SHP77 treated with DMSO at 0.1 percent for 48 hours (cell line): ENCODE data around the gene MOCS3.

Source experiments
- DNase-seq: peaks from one replicate; lab custom pipeline; 2025; lab: John Stamatoyannopoulos, UW

Gene MOCS3, protein sequence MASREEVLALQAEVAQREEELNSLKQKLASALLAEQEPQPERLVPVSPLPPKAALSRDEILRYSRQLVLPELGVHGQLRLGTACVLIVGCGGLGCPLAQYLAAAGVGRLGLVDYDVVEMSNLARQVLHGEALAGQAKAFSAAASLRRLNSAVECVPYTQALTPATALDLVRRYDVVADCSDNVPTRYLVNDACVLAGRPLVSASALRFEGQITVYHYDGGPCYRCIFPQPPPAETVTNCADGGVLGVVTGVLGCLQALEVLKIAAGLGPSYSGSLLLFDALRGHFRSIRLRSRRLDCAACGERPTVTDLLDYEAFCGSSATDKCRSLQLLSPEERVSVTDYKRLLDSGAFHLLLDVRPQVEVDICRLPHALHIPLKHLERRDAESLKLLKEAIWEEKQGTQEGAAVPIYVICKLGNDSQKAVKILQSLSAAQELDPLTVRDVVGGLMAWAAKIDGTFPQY

DNA sequence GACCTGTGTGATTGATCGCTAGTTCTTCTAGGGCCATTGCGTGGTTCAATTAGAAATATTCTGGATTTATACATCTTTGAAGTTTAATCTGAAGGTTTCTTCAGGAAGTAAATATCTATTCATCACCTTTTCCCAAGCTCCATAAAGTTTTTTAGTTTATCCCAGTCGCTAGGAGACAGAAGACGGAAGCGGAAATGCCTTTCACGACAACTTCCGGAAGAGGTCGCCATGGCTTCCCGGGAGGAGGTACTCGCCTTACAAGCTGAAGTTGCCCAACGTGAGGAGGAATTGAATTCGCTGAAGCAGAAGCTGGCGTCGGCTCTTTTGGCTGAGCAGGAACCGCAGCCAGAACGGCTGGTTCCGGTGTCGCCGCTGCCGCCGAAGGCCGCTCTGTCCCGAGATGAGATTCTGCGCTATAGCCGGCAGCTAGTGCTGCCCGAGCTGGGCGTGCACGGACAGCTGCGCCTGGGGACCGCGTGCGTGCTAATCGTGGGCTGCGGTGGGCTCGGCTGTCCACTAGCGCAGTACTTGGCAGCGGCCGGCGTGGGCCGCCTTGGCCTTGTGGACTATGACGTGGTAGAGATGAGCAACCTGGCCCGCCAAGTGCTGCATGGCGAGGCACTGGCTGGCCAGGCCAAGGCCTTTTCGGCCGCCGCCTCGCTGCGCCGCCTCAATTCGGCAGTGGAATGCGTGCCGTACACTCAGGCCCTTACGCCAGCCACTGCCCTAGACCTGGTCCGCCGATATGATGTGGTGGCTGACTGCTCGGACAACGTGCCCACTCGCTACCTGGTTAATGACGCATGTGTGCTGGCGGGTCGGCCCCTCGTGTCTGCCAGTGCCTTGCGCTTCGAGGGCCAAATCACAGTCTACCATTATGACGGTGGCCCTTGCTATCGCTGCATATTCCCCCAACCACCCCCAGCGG is at the start of gene MOCS3:
MOCS3 (plus strand) TSS at position 204 of the 928 bp plus-strand sequence; CDS start at position 229, 25 bp downstream.
- peak; percentile 89 for DNase-seq

DNA sequence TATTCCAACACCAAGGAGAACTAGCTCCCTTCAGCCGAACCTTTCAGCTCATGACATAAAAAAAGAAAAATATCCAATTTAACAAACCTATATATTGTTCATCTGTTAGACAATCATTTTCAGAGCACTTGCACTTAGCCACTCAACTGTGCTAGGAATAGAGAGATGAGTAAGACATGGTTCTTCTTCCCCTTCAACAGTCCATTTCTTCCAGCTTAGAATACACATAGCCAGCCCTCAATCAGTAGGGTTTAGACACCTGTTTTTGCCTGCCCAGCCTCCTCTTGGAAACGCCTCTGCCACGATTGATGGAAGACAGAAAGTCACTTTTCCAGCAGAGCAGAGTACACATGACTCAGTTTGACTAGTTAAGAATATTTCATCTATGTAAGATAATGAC is 49.2 kb upstream of the MOCS3 start:
- DNase-seq = no peak

DNA sequence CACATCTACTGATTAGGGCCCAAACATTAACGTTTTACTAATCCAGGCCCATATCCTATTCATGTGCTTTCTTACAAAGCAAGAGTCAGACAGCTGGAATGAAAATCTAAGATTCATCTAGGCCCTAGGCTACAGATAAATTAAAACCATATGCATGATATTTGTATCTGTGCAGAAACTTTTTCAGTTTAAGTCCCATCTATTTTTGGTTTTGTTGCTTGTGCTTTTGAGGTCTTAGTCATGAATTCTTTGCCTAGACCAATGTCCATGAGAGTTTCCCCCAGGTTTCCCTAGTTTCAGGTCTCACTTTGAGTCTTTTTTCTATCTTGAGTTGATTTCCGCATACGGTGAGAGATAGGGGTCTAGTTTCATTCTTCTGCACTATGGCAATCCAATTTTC is 47.6 kb upstream of the MOCS3 start:
- no peak for DNase-seq

DNA sequence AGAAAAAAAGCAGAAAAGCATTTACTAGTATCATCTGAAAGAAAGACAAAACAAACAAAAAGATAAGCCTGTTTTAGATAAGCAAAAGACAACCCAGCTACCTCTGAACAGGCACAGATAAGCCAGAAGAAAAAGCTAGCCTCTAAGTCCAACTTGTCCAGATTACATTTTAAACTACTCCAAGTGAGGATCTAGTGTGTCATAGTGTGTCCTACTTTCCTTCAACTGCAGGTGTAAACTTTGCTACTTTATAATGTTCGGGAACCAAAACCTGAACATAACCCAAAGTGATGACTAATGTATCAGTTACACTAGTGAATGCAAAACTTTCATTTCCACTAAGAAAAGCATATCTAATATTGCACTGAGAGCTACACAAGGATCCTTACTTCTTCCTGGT is 46.9 kb upstream of the MOCS3 start:
- DNase-seq = no peak

DNA sequence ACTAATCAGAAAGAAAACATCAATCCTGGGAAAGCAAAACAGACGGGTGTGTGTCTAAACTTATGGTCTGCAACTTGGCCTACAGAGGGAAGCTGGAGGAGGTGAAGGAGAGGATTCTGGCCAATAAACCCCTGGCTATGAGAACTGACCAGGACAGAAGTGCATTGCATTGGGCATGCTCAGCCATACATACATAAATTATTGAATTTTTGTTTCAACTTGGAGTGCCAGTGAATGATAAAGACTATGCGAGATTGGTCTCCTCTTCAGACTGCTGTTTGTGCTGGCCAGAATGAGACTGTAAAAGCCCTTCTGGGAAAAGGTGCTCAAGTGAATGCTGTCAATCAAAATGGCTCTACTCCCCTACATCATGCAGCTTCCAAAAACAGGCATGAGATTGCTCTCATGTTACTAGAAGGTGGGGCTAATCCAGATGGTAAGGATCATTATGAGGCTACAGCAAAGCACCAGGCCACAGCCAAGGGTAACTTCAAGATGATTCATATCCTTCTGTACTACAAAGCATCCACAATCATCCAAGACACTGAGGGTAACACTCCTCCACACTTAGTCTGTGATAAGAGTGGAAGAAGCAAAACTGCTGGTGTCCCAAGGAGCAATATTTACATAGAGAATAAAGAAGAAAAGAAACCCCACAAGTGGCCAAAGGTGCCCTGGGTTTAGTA is 44.8 kb upstream of the MOCS3 start:
- no peak for DNase-seq

DNA sequence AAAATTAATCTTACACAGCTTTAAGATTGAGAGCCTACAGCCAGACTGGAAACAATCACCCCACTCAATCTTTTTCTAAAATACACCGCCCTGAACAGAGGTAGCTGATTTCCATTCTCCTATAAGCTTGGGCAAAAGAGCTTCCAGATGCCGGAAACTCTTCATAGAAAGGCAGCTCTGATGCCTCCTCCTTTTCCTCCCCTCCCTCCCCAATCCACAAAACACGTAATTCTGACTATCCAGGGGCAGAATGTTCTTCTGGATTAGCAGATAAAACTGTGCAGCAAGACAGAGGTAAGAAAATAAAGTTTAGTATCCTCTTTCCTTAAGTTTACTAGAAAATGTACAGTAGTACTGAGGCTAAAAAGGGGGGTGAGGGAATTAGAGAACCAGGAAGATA is 43.2 kb upstream of the MOCS3 start:
- DNase-seq = no peak

DNA sequence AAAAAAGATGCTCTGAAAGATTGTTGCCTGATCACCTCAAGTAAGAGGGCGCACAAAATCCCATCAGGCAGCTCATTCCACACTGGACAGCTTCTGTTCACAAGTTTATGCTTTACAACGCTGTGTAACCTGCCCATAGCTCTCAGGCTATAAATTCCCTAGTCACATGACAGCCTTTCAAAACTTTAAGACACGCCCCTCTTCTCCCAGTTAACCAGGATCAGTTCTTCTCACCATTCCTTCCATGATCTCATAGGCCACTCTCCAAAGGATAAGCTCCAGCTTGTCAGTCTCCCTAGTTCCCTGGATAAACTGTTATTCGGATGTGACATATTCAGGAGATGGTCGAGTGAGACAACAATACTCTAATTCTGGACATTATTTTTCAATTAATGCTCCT is 42.4 kb upstream of the MOCS3 start:
- DNase-seq = no peak

DNA sequence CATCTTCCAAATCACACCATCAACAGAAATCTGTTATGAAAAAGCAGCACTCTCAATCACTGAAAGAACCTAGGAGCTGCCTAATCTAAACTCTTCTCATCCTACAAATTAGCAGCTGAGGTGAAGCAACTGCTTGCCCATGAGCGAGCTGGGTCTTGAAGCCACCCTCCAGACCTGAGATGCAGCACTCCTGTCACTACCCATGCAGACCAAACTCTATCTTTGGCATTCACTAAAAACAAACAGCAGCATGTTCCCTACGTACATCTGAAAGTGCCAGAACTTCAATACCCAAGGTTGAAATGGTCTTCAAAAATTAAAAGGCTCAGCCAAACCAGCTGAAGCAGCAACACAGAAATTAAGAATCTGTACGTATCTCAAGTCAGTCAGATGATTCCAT is 41.7 kb upstream of the MOCS3 start:
- no peak for DNase-seq

DNA sequence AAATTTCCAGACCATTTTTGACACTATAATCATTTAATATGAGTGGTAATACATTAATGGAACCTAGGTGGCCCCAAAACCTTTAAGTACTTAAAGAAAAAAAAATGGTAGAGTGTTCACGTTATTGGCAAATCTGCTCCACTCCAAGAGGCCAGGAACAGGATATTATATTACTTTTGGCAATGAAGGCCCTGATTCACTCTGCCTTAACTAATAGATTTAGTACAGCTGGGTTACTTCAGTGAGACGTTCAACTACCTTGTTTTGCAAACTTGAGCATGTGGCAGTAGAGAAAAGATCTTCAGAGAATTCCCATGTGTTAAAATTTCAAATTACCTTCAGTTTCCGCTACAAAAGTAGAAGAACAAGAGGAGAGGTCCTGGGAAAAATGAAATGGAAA is 40.2 kb upstream of the MOCS3 start:
- DNase-seq = no peak

DNA sequence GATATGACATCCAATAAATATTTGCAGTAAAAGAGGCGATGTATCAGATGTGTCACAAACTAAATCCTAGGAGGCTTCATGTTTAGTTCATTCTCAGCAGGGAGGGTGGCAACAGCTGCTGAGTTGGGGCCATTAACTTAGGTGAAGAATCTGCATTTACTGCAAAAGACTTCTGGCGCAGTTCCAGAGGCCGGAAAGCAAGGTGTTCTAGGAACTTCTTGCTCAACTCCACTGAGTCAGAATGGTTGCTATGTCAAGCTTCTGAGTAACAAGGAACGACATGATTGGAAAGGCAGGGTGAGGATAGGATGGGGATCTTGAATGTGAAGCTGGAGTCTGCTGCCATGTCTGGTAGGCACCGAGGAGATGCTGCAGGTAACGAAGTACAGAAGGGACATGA is 39.1 kb upstream of the MOCS3 start:
- DNase-seq = no peak

DNA sequence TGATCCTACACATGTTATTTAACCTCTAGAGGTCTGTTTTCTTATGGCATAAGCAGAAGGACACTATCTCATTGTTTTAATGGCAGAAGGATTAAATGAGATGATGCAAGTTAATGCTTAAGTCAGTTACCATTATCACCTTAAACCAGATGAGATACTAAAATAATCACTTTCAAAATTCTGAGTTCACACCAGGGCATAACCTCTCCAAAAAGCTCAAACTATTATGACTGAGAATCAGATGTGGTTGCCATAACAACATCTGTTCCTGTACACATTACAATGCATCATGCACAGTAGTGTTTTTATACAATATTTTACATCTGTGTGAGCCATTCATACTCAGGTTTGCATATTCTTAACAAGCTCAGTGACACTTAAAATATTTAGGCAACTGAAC is 37.6 kb upstream of the MOCS3 start:
- no peak for DNase-seq

DNA sequence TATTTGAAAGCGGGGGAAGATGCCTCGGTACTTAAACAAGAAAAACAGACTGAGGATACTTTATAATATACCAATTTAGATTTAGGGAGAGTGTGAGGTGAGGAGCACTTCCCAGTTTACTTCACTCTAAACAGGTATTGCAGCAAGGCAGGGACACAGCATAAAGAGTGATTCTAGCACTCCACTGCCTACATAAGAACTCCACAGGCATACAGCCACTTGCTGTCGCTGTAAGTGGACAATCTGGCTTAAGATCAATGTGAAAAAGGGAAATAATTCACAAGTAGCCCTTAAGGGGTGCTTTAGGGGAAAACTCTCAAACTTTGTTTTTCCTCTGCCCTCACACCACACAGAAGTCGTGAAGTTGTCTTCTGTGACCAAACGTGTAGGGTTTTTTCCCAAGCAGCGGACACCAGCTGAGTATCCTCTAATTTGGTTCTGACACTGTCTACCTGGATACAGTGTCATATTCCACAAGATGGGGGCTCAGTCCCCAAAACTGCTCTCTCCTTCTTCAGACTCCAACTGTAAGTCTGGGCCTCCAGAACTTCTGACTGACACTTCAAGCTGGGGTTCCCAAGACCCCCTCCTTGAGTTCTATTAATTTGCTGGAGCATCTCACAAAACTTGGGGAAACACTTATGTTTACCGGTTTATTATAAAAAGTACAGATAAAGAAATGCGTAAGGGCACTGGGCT is 36.7 kb upstream of the MOCS3 start:
- DNase-seq = no peak

DNA sequence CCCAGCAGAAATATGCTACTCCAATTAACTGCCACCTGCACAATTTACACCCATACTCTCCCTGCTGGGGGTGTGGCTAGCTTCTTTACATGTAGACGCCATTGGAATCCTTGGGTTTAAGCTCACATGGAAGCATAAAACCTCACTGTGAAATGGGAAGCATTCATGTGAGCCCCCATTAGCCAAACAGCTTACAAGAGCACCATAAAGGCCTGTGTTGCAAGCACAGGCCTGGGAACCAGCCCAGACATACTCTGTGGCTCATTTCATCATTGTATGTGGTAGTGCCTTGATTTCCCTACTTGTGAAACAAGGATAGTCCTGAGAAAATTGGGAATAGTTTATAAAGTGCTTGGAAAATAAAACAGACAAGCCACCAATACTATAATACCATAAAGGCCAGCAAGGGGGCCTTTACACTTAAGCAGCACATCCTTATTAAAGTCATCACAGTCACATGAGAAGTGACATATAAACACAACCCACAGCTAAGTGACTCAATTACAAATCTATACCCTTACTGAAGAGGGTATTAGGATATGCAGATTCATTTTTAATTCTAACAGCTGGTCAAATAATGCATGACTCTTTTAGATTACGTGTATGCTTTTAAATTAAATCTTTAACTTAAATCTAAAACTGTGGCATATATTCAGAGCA is 34.2 kb upstream of the MOCS3 start:
- no peak for DNase-seq

DNA sequence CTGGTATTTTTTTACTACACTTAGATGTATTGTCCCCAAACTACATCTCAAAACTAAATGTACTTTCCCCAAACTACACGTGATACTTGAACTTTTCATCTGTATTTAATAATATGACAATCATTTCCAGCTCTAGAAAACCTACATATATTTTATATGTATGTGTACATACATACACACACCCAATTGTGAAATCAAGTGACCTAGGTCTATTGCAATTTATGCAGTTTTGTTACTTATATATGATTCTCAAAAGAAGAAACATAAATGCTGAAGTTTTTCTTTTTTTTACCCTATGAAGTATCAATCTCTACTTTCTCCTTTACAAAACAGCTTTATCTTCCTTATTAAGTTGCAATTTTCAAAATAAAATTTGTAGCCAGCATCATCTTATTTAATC is 32.1 kb upstream of the MOCS3 start:
- DNase-seq = no peak

DNA sequence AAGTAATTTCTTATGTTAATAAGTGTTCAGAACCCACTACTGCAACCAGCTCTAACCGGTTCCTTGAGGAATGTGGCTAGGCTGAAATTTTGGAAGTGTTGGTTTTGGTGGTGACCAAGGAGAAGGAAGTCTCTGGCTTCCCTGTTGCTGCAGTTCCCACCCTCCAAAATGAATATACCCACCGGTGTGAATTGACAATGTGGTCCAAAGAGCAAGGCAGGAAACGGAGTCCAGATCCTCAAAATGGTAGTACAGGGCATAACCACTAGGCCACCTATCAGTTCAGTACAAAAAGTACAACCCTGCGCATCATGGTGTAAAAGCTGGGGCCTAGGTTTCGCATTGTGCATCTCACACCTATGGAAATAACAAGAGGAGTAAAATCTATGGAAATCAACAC is 30.1 kb upstream of the MOCS3 start:
- no peak for DNase-seq

DNA sequence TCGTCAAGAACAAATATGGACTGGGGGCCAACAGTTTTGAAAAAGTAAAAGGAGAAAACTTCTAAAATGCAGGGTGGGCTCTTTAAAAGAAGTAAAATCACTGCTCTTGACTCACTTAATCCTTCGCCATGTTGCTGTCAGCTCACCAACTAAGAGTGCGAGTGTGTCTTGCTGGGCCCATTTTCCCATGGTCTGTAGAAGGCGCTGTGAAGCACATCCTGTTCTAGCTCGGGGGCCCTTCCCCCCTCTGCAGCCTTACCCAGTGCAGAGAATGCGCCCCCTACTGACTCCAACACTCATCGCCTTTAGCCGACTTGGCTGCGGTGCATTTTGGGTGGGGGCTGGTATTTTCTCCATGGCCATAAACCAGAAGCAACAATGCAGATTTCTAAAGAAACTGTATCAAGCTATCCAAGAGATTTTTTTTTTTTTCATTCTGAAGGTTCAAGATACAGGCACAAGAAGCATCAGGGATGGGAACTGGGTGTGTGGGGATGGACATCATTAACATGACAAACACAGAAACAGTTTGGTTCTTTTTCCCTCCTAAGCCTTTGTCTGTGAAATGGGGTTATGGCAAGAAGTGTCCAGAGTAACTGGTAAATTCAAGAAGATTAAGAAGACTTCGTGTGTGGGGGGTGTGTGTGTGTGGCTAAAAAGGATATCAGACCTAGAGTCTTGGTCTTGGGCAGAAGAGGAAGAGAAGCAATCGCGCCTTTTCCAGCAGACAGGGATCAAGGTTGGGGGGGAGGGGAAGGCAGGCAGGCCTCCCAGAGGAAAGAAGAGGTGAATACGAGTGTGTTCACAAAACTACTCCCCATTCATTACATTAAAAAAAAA is 29.1 kb upstream of the MOCS3 start:
- peak; percentile 85 for DNase-seq

DNA sequence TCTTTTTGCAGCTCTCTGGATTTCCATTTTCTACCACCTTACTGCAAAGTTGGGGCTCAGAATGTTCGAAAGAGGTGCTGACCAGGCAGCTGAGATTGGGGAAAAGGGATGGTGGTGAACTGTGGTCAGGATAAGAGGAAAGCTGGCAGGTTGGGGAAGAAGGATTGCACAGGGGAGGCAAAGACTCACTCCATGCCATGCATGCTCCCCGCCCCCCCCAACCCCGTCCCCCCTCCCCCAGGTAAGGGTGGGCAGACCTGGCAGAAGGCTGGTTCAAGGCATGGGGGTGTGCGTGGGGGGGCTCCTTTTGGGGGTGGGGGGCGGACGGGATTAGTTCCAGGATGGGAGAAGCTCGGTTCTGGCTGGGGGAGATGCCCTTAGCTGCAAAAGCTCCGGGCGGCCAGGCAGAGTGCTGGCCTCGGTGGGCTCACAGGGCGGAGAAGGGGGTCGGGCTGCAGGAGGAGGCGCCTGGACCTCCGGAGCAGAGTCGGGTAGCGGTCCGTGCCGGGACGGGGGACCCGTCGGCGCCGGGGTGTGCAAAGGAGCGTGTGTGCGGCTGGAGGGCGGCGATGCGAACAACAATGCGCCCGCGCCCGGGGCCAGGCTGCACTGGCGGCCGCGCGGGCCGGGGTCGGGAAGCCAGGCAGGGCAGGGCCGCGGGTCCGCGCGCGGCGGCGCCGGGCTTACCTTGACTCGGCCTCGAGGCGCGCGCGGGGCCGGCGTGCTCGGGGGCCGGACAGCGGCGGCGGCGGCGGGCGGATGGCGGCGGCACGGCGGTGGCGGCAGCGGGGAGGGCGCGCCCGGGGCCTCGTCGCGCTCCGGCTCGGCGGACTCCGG is 28.3 kb upstream of the MOCS3 start:
- DNase-seq = no peak

DNA sequence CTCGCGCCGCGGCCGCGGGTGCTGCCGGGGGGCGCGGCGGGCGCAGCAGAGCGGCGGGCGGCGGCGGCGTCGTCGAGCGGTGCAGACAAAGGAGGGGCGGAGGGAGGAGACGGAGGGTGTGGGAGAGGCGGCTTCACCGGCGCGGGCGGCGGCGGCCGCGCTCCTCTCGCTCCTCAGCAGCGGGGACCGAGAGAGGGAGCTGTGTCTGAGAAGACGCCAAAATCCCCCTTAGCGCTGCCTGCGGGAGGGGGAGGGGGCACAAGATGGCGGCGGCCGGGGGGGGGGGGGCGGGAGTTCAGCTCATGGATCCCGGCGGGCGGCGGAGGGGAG is 27.7 kb upstream of the MOCS3 start:
- DNase-seq = no peak

DNA sequence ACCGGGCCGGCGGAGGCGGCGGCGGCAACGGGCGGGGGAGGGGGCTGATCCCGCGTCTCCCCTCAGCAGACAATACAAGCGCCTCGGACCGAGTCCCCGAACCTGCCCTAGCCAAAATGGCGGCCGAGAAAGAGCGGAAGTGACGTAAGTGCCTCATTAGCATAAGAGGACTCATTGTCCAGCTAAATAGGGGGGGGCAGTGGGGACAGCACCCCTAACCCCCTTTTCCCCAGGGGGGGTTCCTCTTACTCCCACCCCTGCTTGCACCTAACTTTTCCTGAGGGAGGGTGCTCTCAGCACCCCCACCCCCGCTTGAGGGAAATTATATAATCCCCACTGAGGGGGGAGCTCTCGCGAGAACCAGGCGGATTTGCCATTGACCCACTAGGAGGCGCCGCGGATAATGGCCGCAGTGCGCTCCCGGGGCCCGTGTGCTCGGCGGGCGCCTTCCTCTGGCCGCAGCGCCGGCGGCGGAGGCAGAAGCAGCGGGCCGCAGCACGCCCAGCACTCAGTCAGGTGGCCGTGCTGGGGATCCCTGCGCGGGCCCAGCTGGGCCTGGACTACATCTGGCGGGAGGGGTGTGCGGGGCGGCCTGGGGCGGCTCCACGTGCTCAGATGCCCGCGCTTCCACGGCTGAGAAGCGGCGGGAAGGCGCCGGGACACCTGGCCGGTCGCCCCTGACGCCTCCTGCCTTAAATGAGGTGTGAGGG is 27.2 kb upstream of the MOCS3 start, which contains the start of gene ADNP:
ADNP (minus strand) TSS at position 132 of the 710 bp plus-strand sequence. CDS start 27,441 bp downstream, outside the sequence.
- peak; percentile 73 for DNase-seq
